Thyroid gland (tissue), 4 donors: ENCODE results near the gene BCCIP.

ENCODE experiments used
- CTCF ChIP-seq, 6 experiments: fragments of 200-600 bp in 3 of 6; fragments of 450-650 bp in 3 of 6; sonication (generic) in 3 of 6; IDR thresholded peaks; one replicate each; pipeline ENCODE4 v1.5.1; 2016 to 2019; ENCODE audit warnings: antibody characterized with exemption in 6 of 6, mild to moderate bottlenecking in 2 of 6, inconsistent platforms in 1 of 6, moderate library complexity in 1 of 6
- POLR2A ChIP-seq, 2 donors: fragments of 450-650 bp; IDR thresholded peaks; one replicate each; pipeline ENCODE4 v1.6.1; 2017; ENCODE audit warnings: antibody characterized with exemption in 2 of 2, mild to moderate bottlenecking in 2 of 2, moderate library complexity in 1 of 2

GRCh38 chr10:125882596-125882995 lies 59.2 kb downstream of the BCCIP start:
- TF ChIP-seq CTCF (IDR thresholded peaks at IDR 0.05) (no peak), POLR2A (IDR thresholded peaks at IDR 0.05) (no peak)
